SU-DHL-6 (cell line): ENCODE measurements around the gene ZNF548.

Experiments used
- H2AFZ ChIP-seq: fragments of 200-600 bp; sonication (generic); 2 replicates; pipeline ENCODE4 v1.6.1; 2014; ENCODE audit warnings: low read depth, mild to moderate bottlenecking, moderate library complexity, mixed read lengths, antibody characterized with exemption, low read length; ENCODE audit not compliant: severe bottlenecking
- H3F3A ChIP-seq: fragments of 200-600 bp; shearing (Covaris generic); 2 replicates; pipeline ENCODE4 v1.6.0; 2016; ENCODE audit warnings: antibody characterized with exemption, mild to moderate bottlenecking; ENCODE audit not compliant: insufficient read depth
- H3K27ac ChIP-seq: fragments of 200-600 bp; sonication (generic); 2 replicates; pipeline ENCODE4 v1.5.1; 2016; ENCODE audit warnings: low read depth, mild to moderate bottlenecking, low read length, moderate library complexity, mixed read lengths
- H3K27me3 ChIP-seq: fragments of 200-600 bp; sonication (generic), shearing (Covaris generic); 2 replicates; pipeline ENCODE4 v1.6.0; 2014; ENCODE audit warnings: mild to moderate bottlenecking, low read length
- H3K36me3 ChIP-seq: fragments of 200-600 bp; sonication (generic); 2 replicates; pipeline ENCODE4 v1.6.1; 2014; ENCODE audit warnings: mild to moderate bottlenecking, low read length, mixed read lengths
- H3K4me2 ChIP-seq: fragments of 300-600, 200-600 bp; shearing (Covaris generic), sonication (generic); 2 replicates; pipeline ENCODE4 v1.6.0; 2014; ENCODE audit warnings: low read length, low read depth, mild to moderate bottlenecking; ENCODE audit not compliant: poor library complexity, severe bottlenecking
- H3K4me3 ChIP-seq: fragments of 200-600 bp; sonication (generic); 2 replicates; pipeline ENCODE4 v1.5.1; 2014; ENCODE audit warnings: antibody characterized with exemption, low read length, mild to moderate bottlenecking, mixed read lengths; ENCODE audit not compliant: insufficient read depth, poor library complexity, severe bottlenecking
- H3K79me2 ChIP-seq: fragments of 200-600 bp; sonication (generic); 2 replicates; pipeline ENCODE4 v1.6.1; 2014; ENCODE audit warnings: mild to moderate bottlenecking, low read length, moderate library complexity; ENCODE audit not compliant: insufficient read depth
- H3K9ac ChIP-seq: fragments of 200-600 bp; sonication (generic); 2 replicates; pipeline ENCODE4 v1.7.0; 2014; ENCODE audit warnings: mild to moderate bottlenecking, low read length
- H3K9me2 ChIP-seq: fragments of 200-600 bp; sonication (generic); replicated peaks from 2 replicates; pipeline ENCODE4 v1.6.1; 2014; ENCODE audit warnings: low read length; ENCODE audit not compliant: insufficient read depth
- H3K9me3 ChIP-seq: fragments of 200-600 bp; sonication (generic); 2 replicates; pipeline ENCODE4 v1.6.1; 2014; ENCODE audit warnings: low read length, mixed read lengths; ENCODE audit not compliant: insufficient read depth
- H4K20me1 ChIP-seq: fragments of 200-600 bp; sonication (generic); 2 replicates; pipeline ENCODE4 v1.6.1; 2014; ENCODE audit warnings: low read depth, mild to moderate bottlenecking, antibody characterized with exemption, low read length, moderate library complexity, mixed read lengths
- EZH2phosphoT487 ChIP-seq: fragments of 200-600 bp; sonication (generic), shearing (Covaris generic); conservative IDR thresholded peaks from 2 replicates; pipeline ENCODE4 v1.6.1; 2018; ENCODE audit warnings: mild to moderate bottlenecking, antibody characterized with exemption, low read length, moderate library complexity, mixed read lengths
- TF ChIP-seq, protein P1 (sequence below): fragments of 200-600 bp; sonication (generic); IDR thresholded peaks from one replicate; pipeline ENCODE4 v1.5.1; 2017; ENCODE audit warnings: antibody characterized with exemption, mild to moderate bottlenecking, low read length, moderate library complexity; ENCODE audit not compliant: insufficient read depth, poor library complexity, severe bottlenecking

Gene ZNF548

DNA sequence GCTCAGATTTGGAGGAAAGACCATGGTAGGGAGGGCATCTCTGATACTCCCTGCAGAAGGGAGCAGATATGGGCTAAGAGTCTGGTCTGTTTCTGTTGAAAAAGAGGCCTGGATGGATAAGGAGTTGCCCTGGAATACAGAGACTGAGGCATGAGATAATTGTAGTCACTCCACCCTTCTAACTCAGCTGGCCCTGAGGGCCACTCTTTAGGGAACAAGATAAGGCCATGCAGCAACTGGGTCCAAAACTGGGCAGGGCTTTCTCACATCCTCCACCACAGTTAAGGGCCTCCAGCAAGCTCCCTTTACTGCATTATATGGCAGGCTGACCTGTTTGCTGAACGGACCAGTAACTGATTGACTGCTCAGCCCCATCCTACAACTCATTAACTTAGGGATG, 46.8 kb downstream of the ZNF548 start:
- Histone ChIP-seq H3F3A (no peaks in the 10 kb centered on the region), H3K9ac (peak overlapping the region; percentile 75), H3K27ac (no peak overlapping the region), H3K9me2 (no peaks in the 10 kb centered on the region), H3K27me3 (no peaks in the 10 kb centered on the region), H3K9me3 (no peaks in the 10 kb centered on the region), H3K4me3 (peak overlapping the region; percentile 81), H3K4me2 (peak overlapping the region; percentile 73), H4K20me1 (no peaks in the 10 kb centered on the region), H2AFZ (no peak overlapping the region), H3K79me2 (peaks cover 50% of the 10 kb centered on the region), H3K36me3 (no peaks in the 10 kb centered on the region)
- TF ChIP-seq, protein P1, sequence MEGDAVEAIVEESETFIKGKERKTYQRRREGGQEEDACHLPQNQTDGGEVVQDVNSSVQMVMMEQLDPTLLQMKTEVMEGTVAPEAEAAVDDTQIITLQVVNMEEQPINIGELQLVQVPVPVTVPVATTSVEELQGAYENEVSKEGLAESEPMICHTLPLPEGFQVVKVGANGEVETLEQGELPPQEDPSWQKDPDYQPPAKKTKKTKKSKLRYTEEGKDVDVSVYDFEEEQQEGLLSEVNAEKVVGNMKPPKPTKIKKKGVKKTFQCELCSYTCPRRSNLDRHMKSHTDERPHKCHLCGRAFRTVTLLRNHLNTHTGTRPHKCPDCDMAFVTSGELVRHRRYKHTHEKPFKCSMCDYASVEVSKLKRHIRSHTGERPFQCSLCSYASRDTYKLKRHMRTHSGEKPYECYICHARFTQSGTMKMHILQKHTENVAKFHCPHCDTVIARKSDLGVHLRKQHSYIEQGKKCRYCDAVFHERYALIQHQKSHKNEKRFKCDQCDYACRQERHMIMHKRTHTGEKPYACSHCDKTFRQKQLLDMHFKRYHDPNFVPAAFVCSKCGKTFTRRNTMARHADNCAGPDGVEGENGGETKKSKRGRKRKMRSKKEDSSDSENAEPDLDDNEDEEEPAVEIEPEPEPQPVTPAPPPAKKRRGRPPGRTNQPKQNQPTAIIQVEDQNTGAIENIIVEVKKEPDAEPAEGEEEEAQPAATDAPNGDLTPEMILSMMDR: no peak
- TF ChIP-seq EZH2phosphoT487: no peak

DNA sequence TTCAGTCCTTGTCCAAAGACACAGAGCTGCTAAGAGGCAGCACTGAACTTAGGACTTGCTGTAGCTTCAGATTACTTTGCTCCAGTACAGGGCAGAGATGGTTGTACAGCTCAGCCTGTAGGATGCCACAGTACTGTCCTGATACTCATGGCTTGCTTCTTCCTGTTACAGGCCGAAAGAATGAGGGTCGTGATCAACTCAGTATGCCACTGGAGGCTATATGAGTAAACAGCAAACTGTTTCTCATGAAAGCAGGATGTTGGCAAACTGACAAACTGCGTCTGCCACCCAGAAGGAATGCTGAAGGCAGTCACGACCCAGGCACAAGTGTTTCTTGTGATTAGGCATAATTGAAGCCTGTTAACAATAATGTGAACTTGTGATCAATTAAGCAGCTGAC, 48.3 kb downstream of the ZNF548 start:
- Histone ChIP-seq H3K9me2 (no peaks in the 10 kb centered on the region), H3K9ac (no peak overlapping the region), H3K4me3 (no peak overlapping the region), H3K36me3 (no peaks in the 10 kb centered on the region), H3K9me3 (no peaks in the 10 kb centered on the region), H4K20me1 (no peaks in the 10 kb centered on the region), H3K27ac (no peak overlapping the region), H2AFZ (no peak overlapping the region), H3K4me2 (no peak overlapping the region), H3K27me3 (no peaks in the 10 kb centered on the region), H3K79me2 (peaks cover 57% of the 10 kb centered on the region), H3F3A (no peaks in the 10 kb centered on the region)
- TF ChIP-seq, protein P1: no peak
- TF ChIP-seq EZH2phosphoT487: no peak

DNA sequence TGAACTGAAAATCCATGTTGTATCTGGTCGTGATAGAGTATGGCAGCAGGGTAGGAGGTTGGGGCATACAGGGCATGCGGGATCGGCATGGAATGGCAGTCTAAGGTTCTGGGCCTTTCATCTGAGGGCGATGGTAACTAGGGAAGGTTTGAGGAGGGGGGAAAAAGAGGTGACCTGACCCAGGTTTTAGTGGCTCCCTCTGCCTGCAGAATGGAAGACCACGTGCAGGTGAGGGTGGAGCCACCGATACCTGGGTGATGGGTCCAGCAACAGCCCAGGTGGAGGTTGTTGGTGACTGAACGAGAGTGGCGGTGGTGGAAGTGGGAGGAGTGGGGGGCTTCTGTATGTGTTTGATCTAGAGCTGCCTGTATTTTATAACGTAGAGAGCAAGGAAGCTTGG, 49.3 kb downstream of the ZNF548 start:
- TF ChIP-seq, protein P1: no peak
- no peak for TF ChIP-seq EZH2phosphoT487
- Histone ChIP-seq H3K79me2 (peaks cover 57% of the 10 kb centered on the region), H3K9me3 (no peaks in the 10 kb centered on the region), H3K27ac (no peak overlapping the region), H3K9me2 (no peaks in the 10 kb centered on the region), H3K4me2 (no peak overlapping the region), H3K36me3 (no peaks in the 10 kb centered on the region), H3F3A (no peaks in the 10 kb centered on the region), H2AFZ (no peak overlapping the region), H3K27me3 (no peaks in the 10 kb centered on the region), H3K9ac (no peak overlapping the region), H3K4me3 (no peak overlapping the region), H4K20me1 (no peaks in the 10 kb centered on the region)
